Astrocyte (in vitro differentiated cells and primary cell): Measurements from ENCODE around the gene GPR158. TPM values are rescaled to one million over a fixed set of nuclear protein-coding genes. Genes with fewer than 3 reads are reported as not detected.

Experiments
- DNase-seq: peaks from one replicate; pipeline ENCODE4 v3.0.0-alpha.2; 2010; ENCODE audit warnings: low read depth
- FAIRE-seq: peaks from 2 replicates; lab custom pipeline; 2011; peaks lifted over from hg19 to GRCh38; lab: Jason Lieb, UNC
- H2AFZ ChIP-seq: 2 replicates; pipeline ENCODE4 v1.6.0; 2012; ENCODE audit warnings: low read depth, low read length, inconsistent platforms
- H3K27ac ChIP-seq: 2 replicates; pipeline ENCODE4 v1.5.1; 2011; ENCODE audit warnings: low read depth, low read length, inconsistent platforms
- H3K27me3 ChIP-seq: 2 replicates; pipeline ENCODE4 v1.6.0; 2011; ENCODE audit warnings: low read length, inconsistent platforms; ENCODE audit not compliant: insufficient read depth
- H3K36me3 ChIP-seq: 2 replicates; pipeline ENCODE4 v1.5.1; 2011; ENCODE audit warnings: low read length, inconsistent platforms; ENCODE audit not compliant: insufficient read depth
- H3K4me1 ChIP-seq: 2 replicates; pipeline ENCODE4 v1.5.1; 2011; ENCODE audit warnings: low read length, inconsistent platforms; ENCODE audit not compliant: insufficient read depth
- H3K4me2 ChIP-seq: 2 replicates; pipeline ENCODE4 v1.6.0; 2012; ENCODE audit warnings: low read length, inconsistent platforms
- H3K4me3 ChIP-seq: 2 replicates; pipeline ENCODE4 v1.5.1; 2011; ENCODE audit warnings: low read depth, mild to moderate bottlenecking, low read length, inconsistent platforms; ENCODE audit not compliant: insufficient read depth
- H3K79me2 ChIP-seq: 2 replicates; pipeline ENCODE4 v1.6.0; 2012; ENCODE audit warnings: mild to moderate bottlenecking, low read length, inconsistent platforms; ENCODE audit not compliant: insufficient read depth
- H3K9ac ChIP-seq: 2 replicates; pipeline ENCODE4 v1.6.0; 2012; ENCODE audit warnings: mild to moderate bottlenecking, low read length, inconsistent platforms
- H3K9me3 ChIP-seq: 2 replicates; pipeline ENCODE4 v1.5.1; 2012; ENCODE audit warnings: low read depth, mild to moderate bottlenecking, low read length, inconsistent platforms; ENCODE audit not compliant: insufficient read depth
- H4K20me1 ChIP-seq: 2 replicates; pipeline ENCODE4 v1.6.0; 2012; ENCODE audit warnings: low read length, inconsistent platforms; ENCODE audit not compliant: insufficient read depth
- H3K27ac Mint-ChIP-seq: one replicate; pipeline ENCODE4 v1.8.0; 2021; ENCODE audit warnings: mild to moderate bottlenecking, mixed read lengths; ENCODE audit not compliant: unreplicated experiment
- H3K27me3 Mint-ChIP-seq: one replicate; pipeline ENCODE4 v1.8.0; 2021; ENCODE audit warnings: low read depth, mixed read lengths; ENCODE audit not compliant: unreplicated experiment
- H3K36me3 Mint-ChIP-seq: one replicate; pipeline ENCODE4 v1.8.0; 2021; ENCODE audit warnings: low read depth, mixed read lengths; ENCODE audit not compliant: unreplicated experiment
- H3K4me1 Mint-ChIP-seq: one replicate; pipeline ENCODE4 v1.8.0; 2021; ENCODE audit warnings: low read depth, mixed read lengths; ENCODE audit not compliant: unreplicated experiment
- H3K4me3 Mint-ChIP-seq: one replicate; pipeline ENCODE4 v1.8.0; 2021; ENCODE audit warnings: mild to moderate bottlenecking, moderate library complexity, mixed read lengths; ENCODE audit not compliant: unreplicated experiment
- H3K9me3 Mint-ChIP-seq: one replicate; pipeline ENCODE4 v1.8.0; 2021; ENCODE audit warnings: mild to moderate bottlenecking, mixed read lengths; ENCODE audit not compliant: unreplicated experiment
- EZH2 ChIP-seq: IDR thresholded peaks from 2 replicates; pipeline ENCODE4 v1.6.1; 2012; ENCODE audit warnings: mild to moderate bottlenecking, low read length, inconsistent platforms; ENCODE audit not compliant: insufficient read depth
- total RNA-seq: library from RNA; stranded (reverse); gene quantifications from 2 replicates; pipeline ENCODE4 v1.2.1, GENCODE V29; 2021
- TF ChIP-seq, protein P1 (sequence below): IDR thresholded peaks from 2 replicates; pipeline ENCODE4 v1.5.1; 2011; ENCODE audit warnings: low read depth, mild to moderate bottlenecking, inconsistent platforms, low read length, moderate library complexity; ENCODE audit not compliant: insufficient read depth

The GPR158 gene
- total RNA-seq, 1 donor from 2014 or later = 0.27 TPM

DNA sequence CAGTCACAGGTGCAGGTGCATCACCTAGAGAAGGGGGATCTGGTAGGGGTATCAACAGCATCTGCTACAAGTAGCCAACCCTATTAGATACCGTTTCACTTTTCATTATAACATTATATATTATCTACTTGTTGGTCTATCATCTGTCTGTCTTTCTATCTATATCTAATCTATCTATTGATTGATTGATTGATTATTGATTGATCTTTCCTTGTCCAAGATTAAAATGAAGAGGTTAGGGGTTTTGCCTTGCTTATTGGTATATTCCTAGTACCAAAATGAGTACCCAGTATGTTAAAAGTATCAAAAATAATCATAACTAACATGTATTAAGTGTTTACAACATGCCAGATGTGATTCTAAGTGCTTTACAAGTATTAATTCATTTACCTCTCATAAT lies 121.5 kb downstream of the GPR158 start:
- H3K4me1 Mint-ChIP-seq = peaks cover 16% of the 10 kb centered on the region
- Histone ChIP-seq H3K4me3 (no peak overlapping the region), H3K4me2 (no peak overlapping the region), H3K4me1 (no peaks in the 10 kb centered on the region), H4K20me1 (no peaks in the 10 kb centered on the region), H3K27me3 (no peaks in the 10 kb centered on the region), H3K27ac (no peak overlapping the region), H3K79me2 (no peaks in the 10 kb centered on the region), H2AFZ (no peak overlapping the region), H3K9ac (no peak overlapping the region), H3K36me3 (no peaks in the 10 kb centered on the region), H3K9me3 (no peaks in the 10 kb centered on the region)
- no peak overlapping the region for H3K27ac Mint-ChIP-seq
- no peak for FAIRE-seq
- DNase-seq = no peak
- H3K4me3 Mint-ChIP-seq = no peak overlapping the region
- H3K36me3 Mint-ChIP-seq = no peaks in the 10 kb centered on the region
- H3K9me3 Mint-ChIP-seq = no peaks in the 10 kb centered on the region
- no peaks in the 10 kb centered on the region for H3K27me3 Mint-ChIP-seq
- TF ChIP-seq EZH2 = no peak
- TF ChIP-seq, protein P1, sequence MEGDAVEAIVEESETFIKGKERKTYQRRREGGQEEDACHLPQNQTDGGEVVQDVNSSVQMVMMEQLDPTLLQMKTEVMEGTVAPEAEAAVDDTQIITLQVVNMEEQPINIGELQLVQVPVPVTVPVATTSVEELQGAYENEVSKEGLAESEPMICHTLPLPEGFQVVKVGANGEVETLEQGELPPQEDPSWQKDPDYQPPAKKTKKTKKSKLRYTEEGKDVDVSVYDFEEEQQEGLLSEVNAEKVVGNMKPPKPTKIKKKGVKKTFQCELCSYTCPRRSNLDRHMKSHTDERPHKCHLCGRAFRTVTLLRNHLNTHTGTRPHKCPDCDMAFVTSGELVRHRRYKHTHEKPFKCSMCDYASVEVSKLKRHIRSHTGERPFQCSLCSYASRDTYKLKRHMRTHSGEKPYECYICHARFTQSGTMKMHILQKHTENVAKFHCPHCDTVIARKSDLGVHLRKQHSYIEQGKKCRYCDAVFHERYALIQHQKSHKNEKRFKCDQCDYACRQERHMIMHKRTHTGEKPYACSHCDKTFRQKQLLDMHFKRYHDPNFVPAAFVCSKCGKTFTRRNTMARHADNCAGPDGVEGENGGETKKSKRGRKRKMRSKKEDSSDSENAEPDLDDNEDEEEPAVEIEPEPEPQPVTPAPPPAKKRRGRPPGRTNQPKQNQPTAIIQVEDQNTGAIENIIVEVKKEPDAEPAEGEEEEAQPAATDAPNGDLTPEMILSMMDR = no peak

DNA sequence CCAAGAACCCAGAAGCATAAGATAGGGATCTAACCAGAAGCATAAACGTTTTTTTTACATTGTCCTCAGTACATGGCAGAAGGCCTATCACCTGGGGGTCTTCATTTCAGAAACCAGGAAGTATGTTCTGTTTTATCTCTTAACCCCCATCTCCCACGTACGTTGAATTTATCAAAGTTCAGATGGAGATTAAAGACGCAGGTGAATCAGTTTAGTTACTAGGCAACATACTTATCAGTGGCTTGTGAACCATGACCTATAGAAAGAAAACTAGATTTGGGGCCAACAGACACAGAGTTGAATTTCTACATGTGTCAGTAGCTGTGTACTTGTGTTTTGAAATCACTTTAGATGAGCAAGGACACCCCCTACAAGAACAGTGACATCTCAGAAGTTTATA lies 122.7 kb downstream of the GPR158 start:
- Mint-ChIP-seq H3K27me3 (no peaks in the 10 kb centered on the region), H3K4me1 (peaks cover 16% of the 10 kb centered on the region), H3K9me3 (no peaks in the 10 kb centered on the region), H3K36me3 (no peaks in the 10 kb centered on the region), H3K27ac (no peak overlapping the region), H3K4me3 (no peak overlapping the region)
- TF ChIP-seq EZH2 = no peak
- TF ChIP-seq, protein P1 = no peak
- Histone ChIP-seq H4K20me1 (no peaks in the 10 kb centered on the region), H3K4me2 (no peak overlapping the region), H3K9me3 (no peaks in the 10 kb centered on the region), H3K27ac (no peak overlapping the region), H2AFZ (no peak overlapping the region), H3K9ac (no peak overlapping the region), H3K27me3 (no peaks in the 10 kb centered on the region), H3K79me2 (no peaks in the 10 kb centered on the region), H3K36me3 (no peaks in the 10 kb centered on the region), H3K4me3 (no peak overlapping the region), H3K4me1 (no peaks in the 10 kb centered on the region)
- DNase-seq (no peak), FAIRE-seq (no peak)

DNA sequence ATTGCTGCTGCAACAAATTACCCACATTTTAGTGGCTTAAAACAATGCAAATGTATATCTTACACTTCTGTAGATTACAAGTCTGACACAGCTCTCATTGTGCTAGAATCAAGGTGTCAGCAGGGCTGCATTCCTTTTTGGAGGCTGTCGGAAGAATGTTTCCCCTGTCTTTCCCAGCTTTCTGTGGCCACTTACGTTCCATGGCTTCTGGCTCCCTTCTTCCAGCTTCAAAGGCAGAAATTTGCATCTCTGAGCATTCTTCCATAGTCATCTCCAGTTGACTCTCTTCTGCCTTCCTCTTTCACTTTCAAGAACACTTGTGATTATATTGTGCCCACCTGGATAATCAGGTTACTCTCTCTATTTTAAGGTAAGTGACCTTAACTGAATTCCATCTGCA lies 125.3 kb downstream of the GPR158 start:
- Histone ChIP-seq H3K27ac (no peak overlapping the region), H3K9ac (no peak overlapping the region), H4K20me1 (no peaks in the 10 kb centered on the region), H3K36me3 (no peaks in the 10 kb centered on the region), H2AFZ (no peak overlapping the region), H3K27me3 (no peaks in the 10 kb centered on the region), H3K4me3 (no peak overlapping the region), H3K79me2 (no peaks in the 10 kb centered on the region), H3K9me3 (no peaks in the 10 kb centered on the region), H3K4me2 (no peak overlapping the region), H3K4me1 (no peaks in the 10 kb centered on the region)
- no peak for TF ChIP-seq EZH2
- TF ChIP-seq, protein P1 = no peak
- Mint-ChIP-seq H3K4me3 (no peak overlapping the region), H3K27me3 (no peaks in the 10 kb centered on the region), H3K4me1 (peaks cover 9% of the 10 kb centered on the region), H3K9me3 (no peaks in the 10 kb centered on the region), H3K36me3 (no peaks in the 10 kb centered on the region), H3K27ac (no peak overlapping the region)
- no peak for DNase-seq
- FAIRE-seq = no peak
